HL-60 (cell line): ENCODE results near the gene PICK1.
"Not testable (repeated sequence)": the region's sequence is repeated elsewhere in the genome, so short reads cannot be mapped to it uniquely, and the experiment has no call there.

Experiments
- DNase-seq, 2 experiments: peaks; one replicate each; pipeline ENCODE4 v3.0.0-alpha.2; 2010 to 2020; ENCODE audit warnings: low read depth in 1 of 2, low spot score in 1 of 2
- H3K27ac ChIP-seq: fragments of 250-450 bp; sonication (Bioruptor Pico); replicated peaks from 2 replicates; pipeline ENCODE4 v1.5.1; 2020; ENCODE audit warnings: mild to moderate bottlenecking, moderate library complexity
- H3K27me3 ChIP-seq: fragments of 250-450 bp; sonication (Bioruptor Pico); 2 replicates; pipeline ENCODE4 v1.5.1; 2021; ENCODE audit warnings: mild to moderate bottlenecking, moderate library complexity; ENCODE audit not compliant: insufficient read depth, poor library complexity, severe bottlenecking
- H3K4me3 ChIP-seq: replicated peaks from 2 replicates; pipeline ENCODE4 v1.5.1; 2011; ENCODE audit warnings: mild to moderate bottlenecking, control low read depth, low read length; ENCODE audit not compliant: insufficient read depth
- CTCF ChIP-seq: IDR thresholded peaks from one replicate; pipeline ENCODE4 v1.5.1; 2011; ENCODE audit warnings: low read length, control low read depth, inconsistent platforms; ENCODE audit not compliant: insufficient read depth
- GABPA ChIP-seq: IDR thresholded peaks from 2 replicates; pipeline ENCODE4 v1.6.1; 2012; ENCODE audit warnings: low read depth
- POLR2AphosphoS5 ChIP-seq: IDR thresholded peaks from 2 replicates; pipeline ENCODE4 v1.6.1; 2012; ENCODE audit warnings: low read depth
- SPI1 ChIP-seq: IDR thresholded peaks from 2 replicates; pipeline ENCODE4 v1.6.1; 2012; ENCODE audit warnings: low read depth, mild to moderate bottlenecking, borderline replicate concordance
- TF ChIP-seq, protein P1 (sequence below): IDR thresholded peaks from 2 replicates; pipeline ENCODE4 v1.6.1; 2012; ENCODE audit warnings: low read depth; ENCODE audit not compliant: insufficient replicate concordance

PICK1 gene

DNA sequence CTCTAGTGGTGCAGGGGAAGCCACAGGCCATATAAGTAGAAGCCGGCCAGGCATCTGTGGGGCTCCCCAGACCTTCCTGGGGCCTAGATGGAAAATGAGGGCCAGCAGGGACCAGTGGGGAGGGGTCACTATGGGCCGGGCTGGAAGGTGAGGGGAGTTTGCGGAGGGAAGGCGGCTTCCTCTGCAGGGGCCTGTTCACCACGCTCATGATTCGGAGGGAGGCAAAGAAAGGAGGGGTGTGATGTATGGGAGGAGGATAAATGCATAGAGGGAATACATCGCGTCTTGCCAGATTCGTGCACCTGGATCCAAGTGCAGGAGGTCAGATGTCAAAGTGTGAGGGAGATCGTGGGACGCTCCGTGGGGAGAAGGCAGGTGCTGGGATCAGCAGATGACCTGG is 19.9 kb downstream of the PICK1 start:
- no peak overlapping the region for H3K27ac ChIP-seq
- no peak overlapping the region for H3K4me3 ChIP-seq
- peaks cover 18% of the 10 kb centered on the region for H3K27me3 ChIP-seq
- TF ChIP-seq SPI1 (no peak), CTCF (no peak), POLR2AphosphoS5 (no peak), GABPA (no peak)
- TF ChIP-seq, protein P1, sequence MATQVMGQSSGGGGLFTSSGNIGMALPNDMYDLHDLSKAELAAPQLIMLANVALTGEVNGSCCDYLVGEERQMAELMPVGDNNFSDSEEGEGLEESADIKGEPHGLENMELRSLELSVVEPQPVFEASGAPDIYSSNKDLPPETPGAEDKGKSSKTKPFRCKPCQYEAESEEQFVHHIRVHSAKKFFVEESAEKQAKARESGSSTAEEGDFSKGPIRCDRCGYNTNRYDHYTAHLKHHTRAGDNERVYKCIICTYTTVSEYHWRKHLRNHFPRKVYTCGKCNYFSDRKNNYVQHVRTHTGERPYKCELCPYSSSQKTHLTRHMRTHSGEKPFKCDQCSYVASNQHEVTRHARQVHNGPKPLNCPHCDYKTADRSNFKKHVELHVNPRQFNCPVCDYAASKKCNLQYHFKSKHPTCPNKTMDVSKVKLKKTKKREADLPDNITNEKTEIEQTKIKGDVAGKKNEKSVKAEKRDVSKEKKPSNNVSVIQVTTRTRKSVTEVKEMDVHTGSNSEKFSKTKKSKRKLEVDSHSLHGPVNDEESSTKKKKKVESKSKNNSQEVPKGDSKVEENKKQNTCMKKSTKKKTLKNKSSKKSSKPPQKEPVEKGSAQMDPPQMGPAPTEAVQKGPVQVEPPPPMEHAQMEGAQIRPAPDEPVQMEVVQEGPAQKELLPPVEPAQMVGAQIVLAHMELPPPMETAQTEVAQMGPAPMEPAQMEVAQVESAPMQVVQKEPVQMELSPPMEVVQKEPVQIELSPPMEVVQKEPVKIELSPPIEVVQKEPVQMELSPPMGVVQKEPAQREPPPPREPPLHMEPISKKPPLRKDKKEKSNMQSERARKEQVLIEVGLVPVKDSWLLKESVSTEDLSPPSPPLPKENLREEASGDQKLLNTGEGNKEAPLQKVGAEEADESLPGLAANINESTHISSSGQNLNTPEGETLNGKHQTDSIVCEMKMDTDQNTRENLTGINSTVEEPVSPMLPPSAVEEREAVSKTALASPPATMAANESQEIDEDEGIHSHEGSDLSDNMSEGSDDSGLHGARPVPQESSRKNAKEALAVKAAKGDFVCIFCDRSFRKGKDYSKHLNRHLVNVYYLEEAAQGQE: no peak
- DNase-seq: no peak

GRCh38 chr22:38077595-38077994 is 20.4 kb downstream of the PICK1 start:
- Histone ChIP-seq H3K27me3 (peaks cover 23% of the 10 kb centered on the region), H3K27ac (no peak overlapping the region), H3K4me3 (no peak overlapping the region)
- DNase-seq: no peak
- TF ChIP-seq POLR2AphosphoS5: no peak
- TF ChIP-seq, protein P1: no peak
- TF ChIP-seq GABPA: no peak
- no peak for TF ChIP-seq SPI1
- TF ChIP-seq CTCF: no peak

- H3K27ac ChIP-seq: no peak overlapping the region
- peaks cover 29% of the 10 kb centered on the region for H3K27me3 ChIP-seq
- H3K4me3 ChIP-seq: no peak overlapping the region
- DNase-seq: no peak
- TF ChIP-seq POLR2AphosphoS5 (no peak), SPI1 (no peak), CTCF (no peak), GABPA (no peak)
- TF ChIP-seq, protein P1: no peak
These were observed 21.0 kb downstream of the PICK1 start for GRCh38 chr22:38078046-38078840.

DNA sequence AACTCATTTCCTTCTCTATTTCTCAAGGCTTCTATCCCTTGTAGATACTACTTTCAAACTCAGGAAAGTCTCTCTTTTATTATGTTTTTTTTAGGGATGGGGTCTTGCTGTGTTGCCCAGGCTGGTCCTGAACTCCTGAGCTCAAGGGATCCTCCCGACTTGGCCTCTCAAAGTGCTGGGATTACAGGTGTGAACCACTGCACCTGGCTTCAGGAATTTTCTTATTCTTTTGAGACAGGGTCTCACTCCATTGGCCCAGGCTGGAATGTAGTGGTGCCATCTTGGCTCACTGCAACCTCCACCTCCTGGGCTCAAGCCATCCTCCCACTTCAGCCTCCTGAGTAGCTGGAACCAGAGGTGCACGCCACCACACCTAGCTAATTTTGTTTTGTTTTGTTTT is 22.0 kb downstream of the PICK1 start:
- H3K27me3 ChIP-seq: peaks cover 31% of the 10 kb centered on the region
- DNase-seq, H3K4me3 ChIP-seq, H3K27ac ChIP-seq: not testable (repeated sequence)
